Upper lobe of left lung (tissue), 4 donors: ENCODE measurements around the gene BCL2.

Experiments
- POLR2A ChIP-seq, 4 donors: fragments of 450-650 bp; IDR thresholded peaks; one replicate each; pipeline ENCODE4 v1.5.1; 2016 to 2017; ENCODE audit warnings: antibody characterized with exemption in 4 of 4, mild to moderate bottlenecking in 2 of 4
- POLR2AphosphoS5 ChIP-seq, 2 donors: sonication (generic); formaldehyde crosslinking; IDR thresholded peaks; one replicate each; pipeline ENCODE4 v1.5.1; 2017; ENCODE audit warnings: antibody characterized with exemption in 2 of 2
- TF ChIP-seq, protein P1 (sequence below), 6 experiments: fragments of 450-650 bp in 4 of 6; fragments of 200-600 bp in 2 of 6; sonication (generic) in 2 of 6; IDR thresholded peaks; one replicate each; pipeline ENCODE4 v1.5.1; 2016 to 2019; ENCODE audit warnings: antibody characterized with exemption in 6 of 6

DNA sequence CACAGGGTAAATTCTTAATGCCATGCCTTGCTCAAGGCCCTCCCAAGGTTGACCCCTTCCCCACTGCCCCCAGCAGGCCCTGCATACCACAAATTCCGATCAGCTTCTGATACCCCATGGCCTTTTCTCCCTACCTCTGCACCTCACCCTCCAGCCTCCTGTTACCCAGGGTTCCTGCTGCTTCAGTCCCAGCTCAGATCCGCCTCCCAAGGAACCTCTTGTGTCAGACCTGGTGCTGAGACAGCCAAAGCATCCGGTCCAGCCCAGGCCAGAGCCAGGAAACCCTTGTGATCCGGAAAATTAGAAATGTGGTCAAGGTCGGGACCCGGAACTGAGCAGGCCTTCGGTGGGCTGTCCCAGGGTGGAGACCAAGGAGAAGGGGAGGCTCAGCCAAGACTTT lies 231.3 kb downstream of the BCL2 start:
- TF ChIP-seq POLR2AphosphoS5 (IDR thresholded peaks at IDR 0.05) (no peak), POLR2A (IDR thresholded peaks at IDR 0.05) (no peak)
- TF ChIP-seq, protein P1, sequence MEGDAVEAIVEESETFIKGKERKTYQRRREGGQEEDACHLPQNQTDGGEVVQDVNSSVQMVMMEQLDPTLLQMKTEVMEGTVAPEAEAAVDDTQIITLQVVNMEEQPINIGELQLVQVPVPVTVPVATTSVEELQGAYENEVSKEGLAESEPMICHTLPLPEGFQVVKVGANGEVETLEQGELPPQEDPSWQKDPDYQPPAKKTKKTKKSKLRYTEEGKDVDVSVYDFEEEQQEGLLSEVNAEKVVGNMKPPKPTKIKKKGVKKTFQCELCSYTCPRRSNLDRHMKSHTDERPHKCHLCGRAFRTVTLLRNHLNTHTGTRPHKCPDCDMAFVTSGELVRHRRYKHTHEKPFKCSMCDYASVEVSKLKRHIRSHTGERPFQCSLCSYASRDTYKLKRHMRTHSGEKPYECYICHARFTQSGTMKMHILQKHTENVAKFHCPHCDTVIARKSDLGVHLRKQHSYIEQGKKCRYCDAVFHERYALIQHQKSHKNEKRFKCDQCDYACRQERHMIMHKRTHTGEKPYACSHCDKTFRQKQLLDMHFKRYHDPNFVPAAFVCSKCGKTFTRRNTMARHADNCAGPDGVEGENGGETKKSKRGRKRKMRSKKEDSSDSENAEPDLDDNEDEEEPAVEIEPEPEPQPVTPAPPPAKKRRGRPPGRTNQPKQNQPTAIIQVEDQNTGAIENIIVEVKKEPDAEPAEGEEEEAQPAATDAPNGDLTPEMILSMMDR (IDR thresholded peaks at IDR 0.05) = no peak
